GM18511 (cell line): ENCODE data around the gene FFAR2.
"Not testable (repeated sequence)": the region's sequence is repeated elsewhere in the genome, so short reads cannot be mapped to it uniquely, and the experiment has no call there.

Experiments used
- ATAC-seq: cut with Tn5 transposase; IDR thresholded peaks from one replicate; pipeline ENCODE4 v1.9.1; 2021; ENCODE audit warnings: mild to moderate bottlenecking, moderate library complexity; ENCODE audit not compliant: unreplicated experiment

FFAR2 gene

DNA sequence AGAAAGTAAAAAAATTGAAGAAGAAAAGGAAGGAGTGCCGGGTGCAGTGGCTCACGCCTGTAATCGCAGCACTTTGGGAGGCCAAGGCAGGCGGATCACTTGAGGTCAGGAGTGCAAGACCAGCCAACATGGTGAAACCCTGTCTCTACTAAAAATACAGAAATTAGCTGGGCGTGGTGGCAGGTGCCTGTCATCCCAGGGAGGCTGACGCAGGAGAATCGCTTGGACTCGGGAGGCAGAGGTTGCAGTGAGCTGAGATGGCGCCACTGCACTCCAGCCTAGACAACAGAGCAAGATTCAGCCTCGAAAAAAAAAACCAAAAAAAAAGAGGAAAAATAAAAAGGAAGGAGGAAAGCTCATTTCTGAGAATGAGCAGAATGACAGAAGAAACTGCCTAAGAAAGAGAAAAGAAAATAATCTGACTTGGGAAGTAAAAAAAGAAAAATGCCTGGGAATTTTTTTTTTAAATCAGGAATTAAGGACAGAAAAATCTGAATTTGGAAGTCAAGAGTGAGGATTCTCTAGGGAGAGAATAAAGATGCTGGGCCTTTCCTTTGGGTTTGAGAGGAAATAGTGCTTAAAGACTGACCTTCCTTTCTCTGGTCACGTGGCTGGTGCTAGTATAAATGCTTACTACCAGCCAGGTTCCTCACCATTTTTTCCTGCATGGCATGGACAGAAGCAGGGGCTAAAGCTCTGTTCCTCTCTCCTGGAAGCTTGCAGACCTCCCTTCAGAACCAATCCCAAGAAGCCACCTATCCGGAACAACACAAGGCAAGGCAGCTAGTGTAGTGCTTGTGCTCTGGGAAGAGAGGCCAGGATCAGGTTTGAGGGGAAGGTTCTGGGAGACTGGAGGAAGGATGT lies at the start of gene FFAR2:
TSS of gene FFAR2 (plus strand) at position 652 of the 864 bp plus-strand sequence. CDS start 1,458 bp downstream, outside the sequence.
- no peak for ATAC-seq

DNA sequence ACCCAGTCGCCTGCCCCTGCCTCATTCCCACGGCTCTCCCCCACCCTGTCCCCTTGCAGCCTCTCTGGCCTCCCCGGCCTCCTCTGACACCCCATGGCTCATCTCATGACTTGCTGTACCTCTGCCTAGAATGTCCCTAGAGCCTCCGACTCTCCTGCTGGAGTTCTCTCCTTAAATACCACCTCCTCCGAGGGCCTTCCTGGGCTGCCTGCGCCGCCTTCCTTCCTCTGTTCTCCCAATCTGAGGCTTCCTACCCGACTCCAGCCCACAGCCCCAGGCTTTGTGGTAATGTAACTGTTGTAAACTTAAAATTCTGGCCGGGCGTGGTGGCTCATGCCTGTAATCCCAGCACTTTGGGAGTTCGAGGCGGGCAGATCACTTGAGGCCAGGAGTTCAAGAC lies 49.5 kb upstream of the FFAR2 start:
- no peak for ATAC-seq

DNA sequence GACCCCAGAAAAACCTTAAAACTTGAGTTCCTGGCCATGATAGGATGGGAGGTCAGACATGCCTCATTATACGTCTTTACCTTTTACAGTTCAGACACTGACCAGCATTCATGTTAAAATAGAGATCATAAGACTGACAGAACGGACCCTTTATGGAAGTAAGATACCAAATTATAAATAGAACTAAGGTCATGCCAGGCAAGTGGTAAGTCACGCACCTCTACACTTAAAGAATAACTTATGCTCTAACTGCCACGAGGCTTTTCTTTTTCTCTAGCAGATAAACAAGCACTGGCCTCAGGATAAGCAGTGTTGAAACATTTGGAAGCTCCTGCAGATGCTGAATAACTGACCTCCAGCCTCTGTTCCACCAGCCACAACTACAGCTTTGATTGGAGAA lies 48.8 kb upstream of the FFAR2 start:
- no peak for ATAC-seq

DNA sequence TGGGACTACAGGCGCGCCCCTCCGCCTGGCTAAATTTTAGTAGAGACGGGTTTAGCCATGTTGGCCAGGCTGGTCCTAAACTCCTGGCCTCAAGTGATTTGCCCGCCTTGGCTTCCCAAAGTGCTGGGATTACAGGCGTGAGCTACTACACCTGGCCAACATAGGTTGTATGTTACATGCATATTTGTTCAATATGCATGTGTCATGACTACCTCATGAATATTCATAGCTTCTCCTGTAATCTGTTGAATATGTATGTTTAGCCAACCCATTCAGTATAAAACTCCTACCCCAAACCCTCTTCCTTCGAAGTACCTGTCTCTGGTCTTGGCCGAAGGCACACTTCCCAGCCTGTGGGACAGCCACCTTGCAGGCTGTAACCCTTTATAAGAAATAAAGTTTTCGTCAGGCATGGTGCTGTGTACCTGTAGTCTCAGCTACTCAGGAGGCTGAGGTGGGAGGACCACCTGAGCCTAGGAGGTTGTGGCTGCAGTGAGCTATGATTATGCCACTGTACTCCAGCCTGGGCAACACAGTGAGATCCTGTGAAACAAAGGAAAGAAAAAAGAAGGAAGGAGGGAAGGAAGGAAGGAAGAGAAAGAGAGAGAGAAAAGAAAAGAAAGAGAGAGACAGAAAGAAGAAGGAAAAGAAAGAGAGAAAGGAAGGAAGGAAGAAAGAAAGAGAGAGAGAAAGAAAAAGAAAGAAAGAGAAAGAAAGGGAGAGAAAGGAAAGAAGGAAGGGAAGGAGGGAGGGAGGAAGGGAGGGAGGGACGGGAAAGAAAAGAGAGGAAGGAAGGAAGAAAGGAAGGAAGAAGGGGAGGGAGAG lies 47.9 kb upstream of the FFAR2 start:
- no peak for ATAC-seq

DNA sequence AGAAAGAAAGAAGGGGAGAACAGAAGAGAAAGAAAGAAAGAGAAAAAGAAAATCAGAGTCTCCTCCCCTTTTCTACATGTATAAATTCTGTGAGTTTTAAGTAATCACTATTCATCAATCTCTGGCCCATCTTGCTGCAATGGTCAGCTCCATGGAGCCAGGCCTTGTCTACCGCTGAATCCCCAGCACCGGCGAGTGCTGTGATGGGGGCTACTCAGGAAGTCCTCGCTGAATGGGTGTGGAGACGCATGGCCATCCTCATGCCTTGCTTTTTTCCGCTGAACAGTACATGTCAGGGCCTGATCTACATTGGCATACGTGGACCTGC lies 47.3 kb upstream of the FFAR2 start:
- no peak for ATAC-seq

DNA sequence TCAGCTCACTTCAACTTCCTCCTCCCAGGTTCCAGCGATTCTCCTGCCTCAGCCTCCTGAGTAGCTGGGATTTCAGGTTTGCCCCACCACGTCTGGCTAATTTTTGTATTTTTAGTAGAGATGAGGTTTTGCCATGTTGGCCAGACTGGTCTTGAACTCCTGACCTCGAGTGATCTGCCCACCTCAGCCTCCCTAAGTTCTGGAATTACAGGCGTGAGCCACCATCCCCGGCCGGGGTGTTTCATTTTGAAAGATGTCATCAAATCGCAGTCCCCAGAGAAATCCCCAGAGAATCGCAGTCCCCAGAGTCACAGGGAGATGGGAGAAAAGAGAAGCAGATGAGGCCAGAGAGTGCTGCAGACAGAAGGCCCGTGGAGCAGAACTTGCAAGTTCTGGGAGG lies 46.6 kb upstream of the FFAR2 start:
- ATAC-seq, result not testable (repeated sequence)

DNA sequence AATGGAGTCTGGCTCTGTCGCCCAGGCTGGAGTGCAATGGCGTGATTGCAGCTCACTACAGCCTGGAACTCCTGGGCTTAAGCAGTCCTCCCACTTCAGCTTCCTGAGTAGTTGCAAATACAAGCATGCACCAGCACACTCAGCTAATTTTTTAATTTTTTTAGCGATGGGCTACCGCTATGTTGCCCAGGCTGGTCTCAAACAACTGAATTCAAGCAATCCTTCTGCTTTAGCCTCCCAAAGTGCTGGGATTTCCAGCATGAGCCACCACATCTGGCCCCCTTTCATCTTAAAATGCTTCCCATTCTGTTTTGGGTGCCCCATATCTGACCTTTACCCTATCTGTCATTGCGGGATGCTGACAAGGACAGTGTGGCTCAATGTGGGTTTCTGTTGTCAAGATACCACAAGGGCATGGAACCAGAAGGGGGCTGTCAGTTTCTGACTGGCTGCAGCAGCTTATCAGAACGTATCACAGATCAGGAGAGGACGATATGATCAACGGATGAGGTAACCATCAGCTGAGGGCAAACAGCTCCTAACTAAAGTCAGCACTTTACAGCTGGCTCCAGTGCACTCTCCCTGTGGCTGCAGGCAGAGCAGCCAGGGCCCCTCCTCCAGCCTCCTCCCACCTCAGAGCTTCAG lies 44.8 kb upstream of the FFAR2 start:
- ATAC-seq, result no peak

DNA sequence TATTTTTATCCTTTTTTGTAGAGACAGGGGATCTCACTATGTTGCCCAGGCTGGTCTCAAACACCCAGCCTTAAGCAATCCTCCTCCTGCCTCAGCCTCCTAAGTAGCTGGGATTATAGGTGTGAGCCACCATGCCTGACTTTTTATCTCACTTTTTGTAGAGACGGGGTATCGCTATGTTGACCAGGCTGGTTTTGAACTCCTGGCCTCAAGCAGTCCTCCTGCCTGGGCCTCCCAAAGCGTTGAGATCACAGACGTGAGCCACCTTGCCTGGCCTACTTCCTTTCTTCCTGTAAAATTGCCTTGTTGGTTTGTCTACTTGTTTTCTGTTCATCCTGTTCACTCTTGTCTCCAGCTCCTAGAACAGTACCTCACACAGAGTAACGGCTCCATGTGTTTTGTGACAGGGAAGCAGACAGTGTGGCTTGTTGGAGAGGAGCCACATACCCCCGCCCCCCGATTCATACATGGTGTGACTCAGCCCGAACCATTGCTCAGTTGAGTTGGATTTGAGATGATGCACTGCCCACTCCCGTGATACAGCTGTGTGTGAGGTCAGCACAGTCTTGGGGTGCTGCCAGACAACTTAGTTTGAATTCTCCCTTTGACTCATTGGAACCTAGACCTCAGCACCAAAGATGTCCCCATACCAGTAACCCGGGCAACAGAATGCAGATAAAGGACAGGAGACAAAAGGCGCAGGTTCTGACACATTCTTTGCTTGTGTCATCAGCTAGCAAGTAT lies 43.0 kb upstream of the FFAR2 start:
- peak; percentile 80 for ATAC-seq

DNA sequence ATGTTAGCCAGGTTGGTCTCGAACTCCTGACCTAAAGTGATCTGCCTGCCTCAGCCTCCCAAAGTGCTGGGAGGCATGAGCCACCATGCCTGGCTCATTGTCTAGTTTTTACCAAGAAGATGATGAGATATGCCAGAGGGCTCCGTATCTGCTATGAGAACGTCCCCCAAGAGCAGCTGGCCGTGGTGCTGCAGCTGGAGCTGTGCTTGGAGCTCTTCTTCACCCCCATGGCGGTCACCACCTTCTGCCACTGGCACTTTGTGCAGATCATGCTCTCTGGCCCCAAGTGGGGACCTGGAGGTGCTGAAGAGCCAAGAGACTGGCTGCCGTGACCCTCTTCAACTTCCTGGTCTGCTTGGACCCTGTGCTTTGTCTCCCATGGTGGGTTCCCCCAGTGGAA lies 40.4 kb upstream of the FFAR2 start:
- ATAC-seq, result no peak

DNA sequence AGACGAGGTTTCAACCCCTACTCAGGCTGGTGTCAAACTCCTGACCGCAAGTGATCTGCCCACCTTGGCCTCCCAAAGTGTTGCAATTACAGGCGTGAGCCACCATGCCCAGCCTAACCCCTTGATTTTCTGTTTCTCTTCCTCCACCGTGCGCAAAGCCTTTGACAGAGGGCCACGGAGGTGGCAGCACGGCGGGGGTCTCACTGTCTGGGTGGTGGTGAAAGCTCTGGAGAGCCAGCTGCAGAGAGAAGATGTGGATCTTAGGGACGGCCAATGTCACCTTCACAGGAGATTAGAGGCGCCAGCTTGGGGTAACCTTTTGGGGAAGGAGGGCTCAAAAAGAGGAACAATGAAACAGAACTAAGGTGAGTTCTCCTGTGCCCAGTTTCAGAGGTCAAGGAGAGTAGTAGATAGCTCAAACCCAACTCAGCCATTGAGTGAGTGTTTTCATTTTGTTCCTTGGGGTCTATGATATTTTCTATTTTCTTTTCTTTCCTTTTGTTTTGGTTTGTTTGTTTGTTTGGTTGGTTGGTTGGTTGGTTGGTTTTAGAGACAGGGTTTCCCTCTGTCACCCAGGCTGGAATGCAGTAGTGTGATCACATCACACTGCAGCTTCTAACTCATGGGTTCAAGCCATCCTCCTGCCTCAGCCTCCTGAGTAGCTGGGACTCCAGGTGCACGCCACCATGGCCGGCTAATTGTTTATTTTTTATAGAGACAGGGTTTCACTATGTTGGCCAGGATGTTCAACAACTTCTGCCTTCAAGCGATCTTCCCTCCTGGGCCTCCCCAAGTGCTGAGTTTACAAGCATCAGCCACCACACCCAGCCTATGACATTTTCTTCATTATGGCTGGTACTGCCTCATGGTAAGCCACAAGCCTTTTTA lies 39.5 kb upstream of the FFAR2 start:
- ATAC-seq, result peak; percentile 78

DNA sequence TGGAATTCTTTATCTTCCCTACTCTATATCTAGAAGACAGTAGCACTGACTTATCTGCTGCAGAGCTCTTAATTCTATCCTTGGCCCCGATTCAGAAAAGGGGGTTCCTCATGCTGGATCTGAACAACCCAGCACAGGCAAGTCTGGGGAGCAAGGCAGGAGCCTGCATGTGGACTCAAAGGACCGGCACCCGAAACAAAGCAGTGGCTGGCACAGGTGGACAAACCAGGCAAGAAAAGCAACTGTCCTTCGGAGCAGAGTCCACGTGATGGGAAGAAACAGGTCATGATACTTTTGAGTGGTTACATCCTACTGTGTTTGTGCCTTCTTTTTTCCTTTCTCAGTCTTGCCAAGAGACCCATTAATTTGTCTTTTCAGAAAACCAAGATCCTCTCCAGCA lies 38.9 kb upstream of the FFAR2 start:
- no peak for ATAC-seq

DNA sequence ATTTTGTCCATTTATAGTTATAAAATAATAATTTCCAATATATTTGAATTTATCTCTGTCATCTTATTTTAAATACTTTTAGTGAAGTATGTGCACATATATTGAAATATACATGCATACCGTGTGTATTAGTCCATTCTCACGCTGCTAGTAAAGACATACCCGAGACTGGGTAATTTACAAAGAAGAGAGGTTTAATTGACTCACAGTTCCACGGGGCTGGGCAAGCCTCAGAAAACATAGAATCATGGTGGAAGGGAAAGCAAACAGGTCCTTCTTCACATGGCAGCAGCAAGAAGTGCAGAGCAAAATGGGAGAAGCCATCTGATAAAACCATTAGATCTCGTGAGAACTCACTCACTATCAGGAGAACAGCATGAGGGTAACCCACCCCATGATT lies 37.6 kb upstream of the FFAR2 start:
- ATAC-seq, result no peak

DNA sequence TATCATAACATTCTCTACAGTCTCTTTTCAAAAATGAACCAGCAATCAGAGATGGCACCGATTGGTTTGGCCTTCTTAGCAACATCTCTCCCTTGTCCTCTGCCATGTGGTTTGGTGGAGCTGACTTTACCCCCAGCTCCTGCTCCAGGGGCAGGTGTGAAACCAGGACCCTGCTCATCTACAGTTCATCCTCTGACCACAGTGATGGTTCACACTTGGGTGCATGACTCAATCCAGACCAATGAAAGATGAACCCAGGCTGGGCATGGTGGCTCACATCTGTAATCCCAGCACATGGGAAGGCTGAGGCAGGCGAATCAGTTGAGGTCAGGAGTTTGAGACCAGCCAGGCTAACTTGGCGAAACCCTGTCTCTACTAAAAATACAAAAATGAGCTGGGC lies 33.6 kb upstream of the FFAR2 start:
- ATAC-seq, result no peak

DNA sequence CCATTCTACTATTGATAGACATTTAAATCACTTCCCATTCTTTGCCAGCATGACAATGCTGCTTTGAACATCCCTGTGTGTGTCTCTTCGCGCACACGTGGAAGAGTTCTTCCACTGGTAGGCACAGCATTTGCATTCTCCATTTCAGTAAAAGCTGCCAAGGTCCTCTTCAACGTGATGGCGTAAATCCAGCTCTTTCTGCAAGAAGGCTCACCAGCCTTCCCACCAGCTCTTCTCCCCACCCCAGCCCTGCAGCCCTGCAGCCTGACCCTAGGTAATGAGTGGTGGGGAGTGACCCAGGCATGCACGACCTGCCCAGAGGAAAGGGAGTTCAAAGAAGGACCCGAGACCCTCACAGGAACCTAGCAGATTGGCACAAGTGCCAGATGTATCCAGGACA lies 31.7 kb upstream of the FFAR2 start:
- no peak for ATAC-seq

DNA sequence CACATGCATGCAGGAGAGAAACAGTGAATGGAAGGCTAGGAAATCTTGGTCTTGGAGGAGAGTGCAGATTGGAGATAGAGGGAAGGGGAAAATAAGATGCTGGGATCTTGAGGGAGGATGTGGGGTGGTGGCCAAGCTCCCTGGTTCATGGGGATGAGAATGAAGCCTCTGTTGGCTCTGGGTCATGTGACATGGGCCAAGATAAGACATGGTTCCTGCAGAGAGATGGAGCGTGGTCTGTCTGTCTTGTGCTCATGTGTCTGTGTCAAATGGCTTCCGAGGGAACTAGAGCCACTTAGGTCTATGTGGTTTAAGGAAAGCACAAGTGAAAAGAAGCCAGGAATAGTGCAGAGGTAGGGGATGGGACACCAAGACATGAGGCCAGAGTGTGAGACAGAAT lies 30.8 kb upstream of the FFAR2 start:
- no peak for ATAC-seq

DNA sequence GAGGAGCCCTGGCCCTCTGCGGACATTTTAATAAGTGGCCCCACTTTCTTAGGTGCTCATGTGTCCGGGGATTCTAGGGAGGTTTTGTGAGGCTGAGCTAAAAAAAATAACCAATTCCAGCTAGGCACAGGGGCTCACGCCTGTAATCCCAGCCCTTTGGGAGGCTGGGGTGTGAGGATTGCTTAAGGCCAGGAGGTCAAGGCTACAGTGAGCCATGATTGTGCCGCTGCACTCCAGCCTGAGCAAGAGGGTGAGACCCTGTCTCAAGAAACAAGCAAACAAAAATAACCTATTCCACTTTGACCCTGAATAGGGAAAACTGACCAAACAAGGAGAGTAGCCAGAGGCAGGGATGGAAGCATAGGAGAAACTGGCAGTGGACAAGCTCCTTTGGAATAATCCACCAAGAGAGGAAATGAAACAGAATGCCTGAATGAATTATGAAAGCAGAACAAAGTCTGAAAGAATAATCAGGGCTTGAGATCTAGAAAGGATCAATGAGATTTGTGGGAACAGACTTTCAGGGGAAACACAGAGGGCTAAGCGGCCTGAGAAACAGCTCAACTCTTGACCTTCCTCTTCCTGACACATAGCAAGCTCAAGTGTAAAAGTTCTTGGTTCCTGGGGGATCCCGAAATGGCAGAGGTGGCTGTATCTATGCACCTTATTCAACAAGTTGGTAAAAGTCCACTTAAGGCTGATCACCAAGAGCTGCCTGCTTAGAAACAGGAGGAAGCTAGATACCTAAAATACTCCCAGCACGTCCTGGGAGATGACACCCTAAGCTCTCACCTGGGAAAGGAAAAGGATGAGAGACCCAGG lies 30.1 kb upstream of the FFAR2 start:
- ATAC-seq, result peak; percentile 50

DNA sequence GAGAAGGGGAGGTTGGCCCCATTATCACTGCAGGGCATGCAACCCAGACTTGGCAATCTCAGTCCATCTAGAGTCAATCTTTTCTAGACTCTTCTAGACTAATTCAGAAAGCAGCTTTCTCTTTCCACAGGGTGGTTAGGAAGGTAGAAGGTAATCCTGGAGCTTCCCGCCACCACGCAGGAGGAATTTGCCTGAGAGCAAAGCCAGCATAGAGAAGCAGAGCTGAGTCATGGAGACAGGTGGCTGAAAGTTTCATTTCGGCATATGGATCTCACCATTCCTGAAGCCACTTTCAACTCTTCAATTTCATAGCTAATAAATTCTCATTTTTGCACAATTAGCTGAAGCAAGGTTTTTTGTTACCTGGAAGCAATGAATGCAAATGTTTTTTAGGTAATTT lies 29.0 kb upstream of the FFAR2 start:
- no peak for ATAC-seq

DNA sequence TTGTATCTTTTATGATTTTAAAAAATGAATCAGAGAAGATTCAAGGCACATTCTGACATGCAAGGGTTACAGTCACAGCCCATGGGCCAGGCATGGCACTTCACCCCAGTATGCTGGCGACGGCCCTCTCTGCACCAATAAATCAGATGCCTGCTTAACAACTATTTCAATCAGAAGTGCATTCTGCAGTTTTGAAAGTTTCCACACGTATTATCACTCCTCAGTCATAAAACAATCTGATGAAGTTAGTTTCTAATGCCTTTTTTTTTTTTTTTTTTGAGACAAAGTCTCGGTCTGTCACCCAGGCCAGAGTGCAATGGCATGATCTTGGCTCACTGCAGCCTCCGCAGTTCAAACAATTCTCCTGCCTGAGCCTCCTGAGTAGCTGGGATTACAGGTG lies 28.3 kb upstream of the FFAR2 start:
- no peak for ATAC-seq

DNA sequence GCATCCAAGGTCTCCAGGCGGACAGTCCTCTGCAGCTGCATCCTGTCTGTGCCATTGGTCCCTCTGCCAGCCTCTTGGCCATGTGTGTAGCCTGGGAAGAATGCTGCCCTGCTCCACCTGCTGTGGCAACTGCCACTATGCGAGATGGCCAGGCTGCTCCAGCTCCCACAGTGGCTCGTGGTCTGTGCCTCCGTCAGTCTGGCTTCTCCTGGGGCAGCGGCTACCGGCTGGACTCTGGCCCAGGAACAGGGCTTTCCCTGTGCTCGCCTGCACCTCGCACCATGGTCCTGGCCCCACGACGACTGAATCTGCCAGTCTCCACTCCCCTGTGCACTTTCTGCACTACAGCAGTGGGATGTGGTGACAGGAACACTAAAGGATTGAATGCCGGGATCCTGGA lies 26.7 kb upstream of the FFAR2 start:
- ATAC-seq, result no peak
